SH-SY5Y (cell line): ENCODE measurements around the gene GAR1.

Experiments
- GATA2 ChIP-seq: IDR thresholded peaks from 2 replicates; pipeline ENCODE4 v1.6.1; 2011; ENCODE audit warnings: mild to moderate bottlenecking, low read depth, low read length
- GATA3 ChIP-seq: IDR thresholded peaks from 2 replicates; pipeline ENCODE4 v1.6.1; 2011; ENCODE audit warnings: low read depth, mild to moderate bottlenecking, low read length, moderate library complexity

- TF ChIP-seq GATA2 (no peak), GATA3 (no peak)
Observed at GRCh38 chr4:109848501-109848900, 32.9 kb downstream of the GAR1 start.
